ENCODE measurements around the gene SSX2. TPM values are rescaled to one million over a fixed set of nuclear protein-coding genes. Genes with fewer than 3 reads are reported as not detected.
A peak's percentile ranks its signal among the peaks of the same experiment; 100 is the strongest.
"Not testable (repeated sequence)": the region's sequence is repeated elsewhere in the genome, so short reads cannot be mapped to it uniquely, and the experiment has no call there.

Gene SSX2
- not detected for total RNA-seq
- long read RNA-seq = 0 reads

GRCh38 chrX:52707078-52707477 is at the start of gene SSX2:
TSS of gene SSX2 (minus strand) at chrX:52707178. CDS start at chrX:52705749, 1,429 bp downstream.
- ATAC-seq; intact Hi-C loops (cut with DNase I, micrococcal nuclease); DNase-seq: not testable (repeated sequence)

GRCh38 chrX:52750952-52751351 is 44.0 kb upstream of the SSX2 start, which contains the start of gene SSX2B:
TSS of gene SSX2B (plus strand) at chrX:52751252. CDS start at chrX:52752681, 1,429 bp downstream.
- ATAC-seq; intact Hi-C loops (cut with DNase I, micrococcal nuclease); DNase-seq: not testable (repeated sequence)

- ATAC-seq = peak; percentile 87
- DNase-seq; intact Hi-C loops (cut with DNase I, micrococcal nuclease): not testable (repeated sequence)
Measured at GRCh38 chrX:52692034-52692433, 14.9 kb downstream of the SSX2 start.

GRCh38 chrX:52662218-52662617 is 44.8 kb downstream of the SSX2 start:
- intact Hi-C loops (cut with DNase I, micrococcal nuclease); ATAC-seq; DNase-seq: not testable (repeated sequence)

GRCh38 chrX:52655475-52655874 is 51.5 kb downstream of the SSX2 start:
- ATAC-seq; DNase-seq; intact Hi-C loops (cut with DNase I, micrococcal nuclease): not testable (repeated sequence)

- intact Hi-C loops (cut with DNase I, micrococcal nuclease); ATAC-seq; DNase-seq: not testable (repeated sequence)
Measured at GRCh38 chrX:52654800-52655199, 52.2 kb downstream of the SSX2 start, which contains the start of gene SSX7. TSS of gene SSX7 (minus strand) at chrX:52654900. CDS start at chrX:52653472, 1,428 bp downstream.

- DNase-seq; intact Hi-C loops (cut with DNase I, micrococcal nuclease); ATAC-seq: not testable (repeated sequence)
Measured at GRCh38 chrX:52650676-52651075, 56.3 kb downstream of the SSX2 start.

GRCh38 chrX:52648956-52649355 is 58.0 kb downstream of the SSX2 start:
- not testable (repeated sequence) for ATAC-seq

More at GRCh38 chrX:52648956-52649355, 58.0 kb downstream of the SSX2 start:
- DNase-seq; intact Hi-C loops (cut with DNase I, micrococcal nuclease): not testable (repeated sequence)

Other genes starting within 250 kb of the SSX2 start
- gene XAGE1A, start 211.4 kb downstream of the SSX2 start, total RNA-seq = not detected
- gene XAGE1B, start 190.1 kb downstream of the SSX2 start, total RNA-seq = not detected
- gene SSX7, start 52.3 kb downstream of the SSX2 start, total RNA-seq = not detected
- gene SSX2B, start 44.1 kb upstream of the SSX2 start, total RNA-seq = not detected
- not detected for gene SPANXN5, start 90.2 kb upstream of the SSX2 start, total RNA-seq
- gene XAGE5, start 104.1 kb upstream of the SSX2 start, total RNA-seq = not detected
- not detected for gene XAGE3, start 160.9 kb upstream of the SSX2 start, total RNA-seq
- gene FAM156B, start 190.2 kb upstream of the SSX2 start, total RNA-seq = 10 to 100 TPM; 10.6 to 12.6 TPM

Data from left colon (tissue), 2 donors.